HG03469 (cell line): ENCODE results near the gene DTNBP1.
"Not testable (repeated sequence)": the region's sequence is repeated elsewhere in the genome, so short reads cannot be mapped to it uniquely, and the experiment has no call there.

Experiments used
- ATAC-seq: cut with Tn5 transposase; IDR thresholded peaks from one replicate; pipeline ENCODE4 v1.9.1; 2021; ENCODE audit warnings: mild to moderate bottlenecking, moderate library complexity, moderate number of reproducible peaks; ENCODE audit not compliant: unreplicated experiment

The DTNBP1 gene

GRCh38 chr6:15562977-15563376 lies 99.9 kb downstream of the DTNBP1 start:
- ATAC-seq: no peak

- ATAC-seq: no peak
These were observed 101.2 kb downstream of the DTNBP1 start for GRCh38 chr6:15561447-15562199.

GRCh38 chr6:15560713-15561112 lies 102.1 kb downstream of the DTNBP1 start:
- ATAC-seq: no peak

DNA sequence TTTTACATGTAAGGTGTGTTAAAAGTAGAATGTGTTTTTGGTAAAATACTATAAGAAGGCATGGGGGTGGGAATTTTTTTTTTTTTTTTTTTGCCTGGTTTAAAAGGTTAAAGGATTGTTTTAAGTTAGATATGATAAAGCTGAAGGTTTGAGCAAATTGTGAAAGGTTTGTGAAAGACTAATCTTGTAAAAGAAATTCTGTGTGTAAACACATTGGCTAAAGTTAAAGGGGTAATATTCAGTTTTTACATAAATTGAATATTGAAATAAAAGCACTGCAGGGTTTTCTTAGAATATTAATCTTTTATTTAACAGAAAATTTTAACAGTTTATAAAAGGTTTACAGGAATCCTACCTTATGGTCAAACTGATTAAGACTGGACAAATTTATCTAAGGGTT lies 105.7 kb downstream of the DTNBP1 start:
- no peak for ATAC-seq

GRCh38 chr6:15556711-15557110 lies 106.1 kb downstream of the DTNBP1 start:
- ATAC-seq: no peak

DNA sequence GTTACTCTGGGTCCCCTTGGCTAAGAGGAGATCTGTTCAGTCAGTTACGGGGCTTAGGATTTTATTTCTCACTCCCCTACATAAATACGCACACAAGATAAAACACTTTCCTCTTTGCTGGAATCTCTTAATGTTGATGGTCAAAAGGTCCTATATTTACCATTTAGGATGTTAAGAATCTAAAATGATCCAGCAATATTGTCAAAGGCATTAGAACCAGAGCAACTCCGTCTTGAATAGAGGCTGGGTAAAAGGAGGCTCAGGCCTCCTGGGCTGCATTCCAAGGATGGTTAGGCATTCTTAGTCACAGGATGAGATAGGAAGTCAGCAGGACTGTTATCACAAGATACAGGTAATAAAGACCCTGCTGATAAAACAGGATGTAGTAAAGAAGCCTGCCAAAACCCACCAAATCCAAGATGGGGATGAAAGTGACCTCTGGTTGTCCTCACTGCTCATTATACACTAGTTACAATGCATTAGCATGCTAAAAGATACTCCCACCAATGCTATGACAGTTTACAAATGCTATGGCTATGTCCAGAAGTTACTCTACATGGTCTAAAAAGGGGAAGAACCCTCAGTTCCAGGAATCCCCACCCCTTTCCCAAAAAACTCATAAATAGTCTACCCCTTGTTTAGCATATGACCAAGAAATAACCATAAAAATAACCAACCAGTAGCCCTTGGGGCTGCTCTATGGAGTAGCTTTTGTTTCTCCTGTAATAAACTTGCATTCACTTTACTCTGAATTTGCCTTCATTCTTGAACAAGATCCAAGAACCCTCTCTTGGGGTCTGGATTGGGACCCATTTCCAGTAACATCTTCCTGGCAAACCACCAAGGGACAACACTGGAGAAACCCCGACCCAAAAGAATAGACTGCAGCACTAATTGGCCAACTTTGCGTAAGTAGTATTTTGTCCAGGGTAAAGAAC lies 107.5 kb downstream of the DTNBP1 start:
- no peak for ATAC-seq

DNA sequence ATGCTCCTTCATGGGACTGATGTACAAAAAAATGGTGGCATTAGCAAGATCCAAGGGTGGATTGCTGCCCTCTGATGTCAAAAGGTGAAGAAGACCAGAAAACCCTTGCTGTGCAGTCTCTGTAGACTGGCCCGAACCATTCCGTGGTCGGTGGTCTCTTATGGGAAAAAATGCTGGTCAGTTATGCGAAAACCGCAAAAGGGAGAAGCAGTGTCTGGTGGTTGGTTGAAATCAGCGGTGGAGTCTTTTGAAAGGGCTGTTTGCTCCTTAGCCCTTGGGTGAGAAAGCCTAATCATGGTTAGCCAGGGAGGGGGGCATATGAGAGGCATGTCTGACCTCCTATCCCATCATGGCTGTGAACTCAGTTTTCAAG lies 108.1 kb downstream of the DTNBP1 start:
- no peak for ATAC-seq

DNA sequence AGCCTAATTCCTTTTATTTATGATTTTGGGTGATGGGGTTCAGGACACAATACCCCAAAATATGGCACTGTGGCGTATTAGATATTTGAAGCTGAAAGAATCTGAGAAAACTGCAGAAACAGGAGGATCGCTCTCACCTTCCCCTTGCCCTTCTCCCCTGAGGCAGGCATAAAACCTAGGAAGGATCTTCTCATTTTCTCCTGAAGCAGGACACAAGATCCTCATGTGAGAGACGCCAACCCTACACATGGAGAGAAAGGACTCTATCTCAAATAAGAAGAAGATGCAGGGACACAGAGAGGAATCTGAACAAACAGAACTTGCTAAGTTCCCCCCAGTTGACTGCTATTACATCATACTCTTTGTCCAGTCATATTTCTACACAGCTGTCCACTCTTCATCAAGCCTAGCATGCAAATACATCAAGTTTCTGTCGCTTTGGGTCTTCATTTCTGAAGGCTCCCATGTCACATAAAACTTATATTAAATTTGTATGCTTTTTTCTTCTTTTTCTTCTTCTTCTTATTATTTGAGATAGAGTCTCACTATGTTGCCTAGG lies 109.0 kb downstream of the DTNBP1 start:
- no peak for ATAC-seq

GRCh38 chr6:15553031-15553430 lies 109.8 kb downstream of the DTNBP1 start:
- no peak for ATAC-seq

- ATAC-seq: no peak
These were observed 111.0 kb downstream of the DTNBP1 start for GRCh38 chr6:15551798-15552197.

GRCh38 chr6:15551262-15551661 lies 111.6 kb downstream of the DTNBP1 start:
- ATAC-seq: no peak

DNA sequence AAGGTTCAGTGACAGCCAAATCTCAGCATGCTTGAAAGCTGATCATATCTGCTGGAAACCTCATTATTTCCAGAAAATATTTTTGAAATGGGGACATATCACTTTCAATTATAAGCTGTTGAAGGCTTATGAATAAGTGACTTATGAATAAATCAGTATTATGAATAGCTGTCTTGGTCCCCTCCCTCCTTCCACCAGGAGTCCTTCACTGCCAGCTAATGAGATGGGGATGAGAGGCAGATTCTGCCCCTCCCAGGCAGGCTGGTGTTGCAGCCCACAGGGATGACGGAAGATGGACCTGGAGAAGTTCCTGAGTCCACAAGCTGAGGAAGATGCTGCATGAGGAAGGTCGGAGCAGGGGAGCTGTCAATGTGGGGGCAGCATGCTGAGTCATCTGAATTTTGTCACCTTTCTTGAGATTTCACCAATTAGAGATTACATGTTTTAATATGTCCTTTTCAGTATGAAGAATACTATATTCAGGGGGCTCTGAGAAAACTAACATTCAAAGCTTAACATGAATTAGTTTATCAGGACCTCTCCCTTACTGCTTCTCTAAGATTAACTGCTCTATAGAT lies 112.2 kb downstream of the DTNBP1 start:
- no peak for ATAC-seq

- ATAC-seq: no peak
These were observed 113.5 kb downstream of the DTNBP1 start for GRCh38 chr6:15549371-15549770.

GRCh38 chr6:15547400-15547799 lies 115.4 kb downstream of the DTNBP1 start:
- ATAC-seq: no peak

DNA sequence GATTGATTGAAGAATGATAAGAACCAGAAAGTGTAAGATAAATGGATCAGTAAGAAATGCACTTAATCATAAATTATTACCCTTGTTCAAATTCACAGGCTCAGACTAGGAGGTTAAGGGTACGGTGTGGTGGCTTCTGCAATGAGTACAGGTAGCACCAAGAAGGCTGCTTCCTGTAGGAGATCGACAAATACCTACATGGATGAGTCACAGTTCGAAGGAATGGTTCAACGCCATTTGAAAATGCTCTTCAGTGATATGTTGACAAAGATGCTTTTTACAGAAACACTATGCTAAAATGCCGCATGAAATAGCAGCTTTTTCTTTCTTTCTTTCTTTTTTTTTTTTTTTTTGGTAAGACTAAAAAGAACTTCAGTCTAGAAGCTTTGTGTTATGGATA lies 116.2 kb downstream of the DTNBP1 start:
- ATAC-seq: no peak

- ATAC-seq: no peak
These were observed 118.4 kb downstream of the DTNBP1 start for GRCh38 chr6:15544321-15544900.

DNA sequence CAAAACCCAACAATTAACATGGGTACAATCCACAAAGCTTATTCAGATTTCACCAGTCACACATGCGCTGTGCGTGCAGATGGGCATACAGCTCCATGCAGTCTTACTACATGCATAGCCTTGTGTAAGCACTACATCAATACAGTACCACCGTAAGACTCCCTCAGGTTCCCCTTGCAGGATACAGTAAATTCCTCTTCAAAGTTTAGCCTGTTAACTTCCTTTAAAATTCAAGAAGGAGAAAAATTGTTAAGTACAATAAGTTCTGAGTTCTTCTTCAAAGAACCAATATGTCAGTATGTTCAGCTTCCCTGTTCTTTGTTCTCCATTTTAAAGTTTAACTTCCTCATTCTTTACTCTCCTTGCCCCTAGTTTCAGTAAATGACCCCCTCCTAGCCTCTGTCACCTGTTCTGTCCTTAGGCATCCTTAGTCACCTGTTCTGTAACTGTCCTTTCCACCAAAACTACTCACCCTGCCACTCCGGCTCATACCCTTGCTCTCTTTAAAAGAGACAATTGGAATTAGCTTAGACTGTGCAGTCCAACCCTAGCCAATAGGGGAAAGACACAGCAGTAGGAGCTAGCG lies 119.4 kb downstream of the DTNBP1 start:
- not testable (repeated sequence) for ATAC-seq

DNA sequence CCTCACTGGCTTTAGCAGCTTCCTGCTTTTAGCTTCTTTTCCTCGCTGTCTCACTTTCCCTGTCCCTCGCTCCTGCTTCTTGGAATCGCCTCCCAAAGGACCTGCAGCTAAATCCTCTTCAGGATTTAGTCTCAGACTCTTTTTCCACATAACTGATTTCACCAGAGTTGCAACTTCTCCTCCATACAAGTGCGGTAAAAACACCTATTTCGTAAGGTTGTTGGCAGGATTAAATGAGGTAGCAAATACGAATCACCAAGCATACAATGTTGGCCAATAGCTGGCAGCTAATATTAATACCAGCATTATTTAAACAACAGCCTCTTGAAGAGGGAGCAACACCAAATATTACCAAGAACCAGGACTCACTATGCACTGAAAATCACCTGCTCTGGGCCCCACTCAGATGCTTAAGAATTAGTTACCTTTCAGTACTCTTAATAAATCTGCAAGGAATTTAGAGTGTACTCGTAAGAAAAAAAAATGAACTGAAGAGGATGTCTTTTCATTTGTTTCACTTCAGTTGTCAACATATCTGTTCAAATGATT lies 123.0 kb downstream of the DTNBP1 start:
- ATAC-seq: no peak

DNA sequence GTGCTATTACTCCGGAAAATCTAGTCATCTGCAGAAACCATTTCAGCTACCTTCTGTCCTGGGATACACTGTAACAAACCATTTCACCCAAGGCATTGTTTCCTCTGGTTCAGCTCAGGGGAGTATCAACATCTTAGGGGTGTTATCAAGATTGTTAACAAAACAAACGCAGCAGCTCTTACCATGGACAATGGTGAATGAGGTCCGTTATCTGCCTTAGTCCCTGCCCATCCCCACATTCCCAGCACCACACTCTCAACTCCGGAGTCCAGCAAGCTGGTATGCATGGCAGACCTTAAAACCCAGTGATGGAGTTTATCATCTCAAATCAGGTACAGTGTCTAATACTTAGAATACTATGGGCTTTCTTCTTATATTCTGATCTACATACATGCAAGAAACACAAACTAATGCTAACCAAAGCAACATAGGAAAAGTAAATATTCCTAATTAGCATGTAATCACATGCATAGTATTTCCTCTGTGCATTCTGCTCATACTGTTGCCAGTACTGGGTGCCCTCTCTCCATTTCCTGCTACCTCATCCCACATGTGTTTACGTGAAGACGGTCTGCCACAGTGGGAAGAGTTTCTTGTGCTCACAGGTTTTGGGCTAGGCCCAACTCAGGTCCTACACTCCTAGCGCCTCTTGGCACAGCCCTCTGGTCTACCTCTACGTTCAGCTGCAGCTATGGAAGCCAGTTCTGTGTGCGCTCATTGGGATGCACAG lies 123.9 kb downstream of the DTNBP1 start:
- no peak for ATAC-seq

- no peak for ATAC-seq
These were observed 124.7 kb downstream of the DTNBP1 start for GRCh38 chr6:15538106-15538505.
